Activated naive CD4-positive, alpha-beta T cell (primary cell): ENCODE results near the gene PCNX2.
"Not testable (repeated sequence)": the region's sequence is repeated elsewhere in the genome, so short reads cannot be mapped to it uniquely, and the experiment has no call there.

Experiments
- DNase-seq, 4 experiments: peaks; one replicate each; lab custom pipeline; 2025; lab: John Stamatoyannopoulos, UW

Gene PCNX2

GRCh38 chr1:233227930-233228465 is 67.5 kb downstream of the PCNX2 start:
- no peak for DNase-seq

GRCh38 chr1:233224311-233224710 is 71.2 kb downstream of the PCNX2 start:
- DNase-seq, result no peak

- DNase-seq, result no peak
Measured at GRCh38 chr1:233217832-233218231, 77.7 kb downstream of the PCNX2 start.

GRCh38 chr1:233216009-233216408 is 79.5 kb downstream of the PCNX2 start:
- no peak for DNase-seq

GRCh38 chr1:233215135-233215760 is 80.3 kb downstream of the PCNX2 start:
- no peak for DNase-seq

- no peak for DNase-seq
Measured at GRCh38 chr1:233211595-233211994, 83.9 kb downstream of the PCNX2 start.

- DNase-seq, result no peak
Measured at GRCh38 chr1:233211106-233211505, 84.4 kb downstream of the PCNX2 start.

GRCh38 chr1:233209481-233209880 is 86.0 kb downstream of the PCNX2 start:
- no peak for DNase-seq

- DNase-seq, result no peak
Measured at GRCh38 chr1:233208687-233209086, 86.8 kb downstream of the PCNX2 start.

- DNase-seq, result no peak
Measured at GRCh38 chr1:233197940-233198339, 97.6 kb downstream of the PCNX2 start.

- no peak for DNase-seq
Measured at GRCh38 chr1:233193741-233194140, 101.8 kb downstream of the PCNX2 start.

GRCh38 chr1:233190987-233191386 is 104.5 kb downstream of the PCNX2 start:
- DNase-seq, result no peak

GRCh38 chr1:233189526-233189925 is 106.0 kb downstream of the PCNX2 start:
- no peak for DNase-seq

GRCh38 chr1:233188061-233188460 is 107.5 kb downstream of the PCNX2 start:
- no peak for DNase-seq

- no peak for DNase-seq
Measured at GRCh38 chr1:233183226-233184020, 112.1 kb downstream of the PCNX2 start.

- no peak for DNase-seq
Measured at GRCh38 chr1:233182587-233182986, 112.9 kb downstream of the PCNX2 start.

GRCh38 chr1:233180641-233181364 is 114.7 kb downstream of the PCNX2 start:
- DNase-seq, result no peak

GRCh38 chr1:233179638-233180037 is 115.9 kb downstream of the PCNX2 start:
- not testable (repeated sequence) for DNase-seq

- DNase-seq, result no peak
Measured at GRCh38 chr1:233172201-233172600, 123.3 kb downstream of the PCNX2 start.

- no peak for DNase-seq
Measured at GRCh38 chr1:233170741-233171140, 124.8 kb downstream of the PCNX2 start.

- DNase-seq, result no peak
Measured at GRCh38 chr1:233168384-233168783, 127.1 kb downstream of the PCNX2 start.

- no peak for DNase-seq
Measured at GRCh38 chr1:233166896-233167295, 128.6 kb downstream of the PCNX2 start.

GRCh38 chr1:233163696-233164095 is 131.8 kb downstream of the PCNX2 start:
- no peak for DNase-seq
